C4-2B (cell line): ENCODE measurements around the gene TRAK1.

ENCODE experiments used
- ZFX ChIP-seq: fragments of 450-650 bp; IDR thresholded peaks from 2 replicates; pipeline ENCODE4 v1.6.1; 2017
- TF ChIP-seq, protein P1 (sequence below): fragments of 450-650 bp; conservative IDR thresholded peaks from 2 replicates; pipeline ENCODE4 v1.5.1; 2017; ENCODE audit warnings: mild to moderate bottlenecking

DNA sequence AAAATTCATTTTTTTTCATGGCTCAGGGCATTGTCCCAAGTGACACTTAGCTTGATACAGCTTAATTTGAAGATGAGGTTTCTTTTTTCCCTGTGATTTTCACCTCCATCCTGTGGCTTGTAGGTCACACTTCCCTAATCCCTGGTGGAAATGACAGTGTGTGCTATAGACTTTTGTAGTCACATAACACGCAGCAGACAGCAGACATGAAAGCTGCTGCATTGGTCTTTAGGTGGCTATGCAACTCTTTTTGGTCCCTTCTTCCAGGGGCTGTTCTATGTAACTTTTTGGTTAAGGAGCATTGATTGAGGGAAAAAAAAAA, 38.8 kb downstream of the TRAK1 start:
- TF ChIP-seq, protein P1, sequence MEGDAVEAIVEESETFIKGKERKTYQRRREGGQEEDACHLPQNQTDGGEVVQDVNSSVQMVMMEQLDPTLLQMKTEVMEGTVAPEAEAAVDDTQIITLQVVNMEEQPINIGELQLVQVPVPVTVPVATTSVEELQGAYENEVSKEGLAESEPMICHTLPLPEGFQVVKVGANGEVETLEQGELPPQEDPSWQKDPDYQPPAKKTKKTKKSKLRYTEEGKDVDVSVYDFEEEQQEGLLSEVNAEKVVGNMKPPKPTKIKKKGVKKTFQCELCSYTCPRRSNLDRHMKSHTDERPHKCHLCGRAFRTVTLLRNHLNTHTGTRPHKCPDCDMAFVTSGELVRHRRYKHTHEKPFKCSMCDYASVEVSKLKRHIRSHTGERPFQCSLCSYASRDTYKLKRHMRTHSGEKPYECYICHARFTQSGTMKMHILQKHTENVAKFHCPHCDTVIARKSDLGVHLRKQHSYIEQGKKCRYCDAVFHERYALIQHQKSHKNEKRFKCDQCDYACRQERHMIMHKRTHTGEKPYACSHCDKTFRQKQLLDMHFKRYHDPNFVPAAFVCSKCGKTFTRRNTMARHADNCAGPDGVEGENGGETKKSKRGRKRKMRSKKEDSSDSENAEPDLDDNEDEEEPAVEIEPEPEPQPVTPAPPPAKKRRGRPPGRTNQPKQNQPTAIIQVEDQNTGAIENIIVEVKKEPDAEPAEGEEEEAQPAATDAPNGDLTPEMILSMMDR = no peak
- no peak for TF ChIP-seq ZFX
